ENCODE data around the gene PTPN22. TPM values are rescaled to one million over a fixed set of nuclear protein-coding genes. Genes with fewer than 3 reads are reported as not detected.

Gene PTPN22
- total RNA-seq: 1 to 10 TPM in 3 of 4 donors, under 1 TPM in 1; 0.85 to 8.8 (median 2.1) TPM

DNA sequence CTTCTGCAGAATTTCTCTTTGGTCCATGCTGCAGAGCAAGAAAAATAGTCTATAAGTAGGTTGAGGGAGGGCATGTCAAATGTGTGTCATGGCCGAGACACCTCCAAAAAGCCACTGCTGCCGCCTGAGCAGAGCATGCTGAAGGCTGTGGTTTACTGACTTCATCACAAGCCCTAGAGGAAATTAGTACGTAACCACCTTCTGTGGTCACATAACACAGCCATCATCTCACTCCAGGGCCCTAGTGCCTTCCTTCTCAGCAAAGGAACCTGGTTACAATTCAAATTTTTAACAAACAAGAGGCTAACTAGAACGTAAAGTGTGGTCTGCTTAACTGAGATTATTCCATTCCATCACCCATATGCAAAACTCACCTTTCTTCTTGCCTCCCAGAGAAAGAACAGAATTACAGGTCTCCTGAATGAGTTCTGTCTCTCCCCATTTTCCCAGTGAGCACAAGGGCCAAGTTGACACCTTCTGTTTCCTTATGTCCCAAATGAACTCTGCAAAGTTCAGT lies at the start of gene PTPN22:
TSS of gene PTPN22 (minus strand) at position 116 of the 517 bp plus-strand sequence.
- Histone ChIP-seq H3K9me3 (no peaks in the 10 kb centered on the region), H3K4me3 (no peak within 1 kb of the TSS), H3K27ac (no peak within 1 kb of the TSS), H3K36me3 (no peaks in the 10 kb centered on the region), H3K4me1 (no peaks in the 10 kb centered on the region), H3K27me3 (no peaks in the 10 kb centered on the region)
- TF ChIP-seq, protein P1, sequence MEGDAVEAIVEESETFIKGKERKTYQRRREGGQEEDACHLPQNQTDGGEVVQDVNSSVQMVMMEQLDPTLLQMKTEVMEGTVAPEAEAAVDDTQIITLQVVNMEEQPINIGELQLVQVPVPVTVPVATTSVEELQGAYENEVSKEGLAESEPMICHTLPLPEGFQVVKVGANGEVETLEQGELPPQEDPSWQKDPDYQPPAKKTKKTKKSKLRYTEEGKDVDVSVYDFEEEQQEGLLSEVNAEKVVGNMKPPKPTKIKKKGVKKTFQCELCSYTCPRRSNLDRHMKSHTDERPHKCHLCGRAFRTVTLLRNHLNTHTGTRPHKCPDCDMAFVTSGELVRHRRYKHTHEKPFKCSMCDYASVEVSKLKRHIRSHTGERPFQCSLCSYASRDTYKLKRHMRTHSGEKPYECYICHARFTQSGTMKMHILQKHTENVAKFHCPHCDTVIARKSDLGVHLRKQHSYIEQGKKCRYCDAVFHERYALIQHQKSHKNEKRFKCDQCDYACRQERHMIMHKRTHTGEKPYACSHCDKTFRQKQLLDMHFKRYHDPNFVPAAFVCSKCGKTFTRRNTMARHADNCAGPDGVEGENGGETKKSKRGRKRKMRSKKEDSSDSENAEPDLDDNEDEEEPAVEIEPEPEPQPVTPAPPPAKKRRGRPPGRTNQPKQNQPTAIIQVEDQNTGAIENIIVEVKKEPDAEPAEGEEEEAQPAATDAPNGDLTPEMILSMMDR (IDR thresholded peaks at IDR 0.05): no peak
- no peak for TF ChIP-seq POLR2A (IDR thresholded peaks at IDR 0.05)
- no peak for DNase-seq
- intact Hi-C loops (cut with DNase I; ENCODE audit: low total_unique reads): no loop called here

DNA sequence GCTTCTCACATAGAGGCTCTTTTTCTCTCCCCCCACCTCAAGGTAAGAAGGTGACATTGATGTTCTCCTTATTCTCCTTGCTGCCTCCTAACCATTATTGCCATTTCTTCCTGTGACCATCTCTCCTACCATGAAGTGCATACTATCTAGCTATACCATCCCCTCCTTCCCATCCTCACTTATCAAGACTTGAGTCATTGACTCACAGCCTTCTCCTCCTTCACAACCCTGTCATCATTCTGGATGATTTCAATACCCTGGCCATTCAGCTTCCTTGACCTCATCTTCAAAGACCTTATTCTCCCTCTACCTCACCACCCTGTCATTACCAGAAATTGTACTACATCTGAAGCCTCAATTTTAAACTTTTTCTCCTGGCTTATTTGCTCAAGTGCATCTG lies 46.7 kb upstream of the PTPN22 start:
- TF ChIP-seq, protein P1 (IDR thresholded peaks at IDR 0.05): no peak
- TF ChIP-seq POLR2A (IDR thresholded peaks at IDR 0.05): no peak
- Histone ChIP-seq H3K27ac (no peak overlapping the region), H3K4me3 (no peak overlapping the region), H3K4me1 (peaks cover 0 to under 1% of the 10 kb centered on the region in 2 donors), H3K27me3 (no peaks in the 10 kb centered on the region), H3K9me3 (no peaks in the 10 kb centered on the region), H3K36me3 (no peaks in the 10 kb centered on the region)
- DNase-seq: no peak
- intact Hi-C loops (cut with DNase I; ENCODE audit: low total_unique reads): no loop called here

DNA sequence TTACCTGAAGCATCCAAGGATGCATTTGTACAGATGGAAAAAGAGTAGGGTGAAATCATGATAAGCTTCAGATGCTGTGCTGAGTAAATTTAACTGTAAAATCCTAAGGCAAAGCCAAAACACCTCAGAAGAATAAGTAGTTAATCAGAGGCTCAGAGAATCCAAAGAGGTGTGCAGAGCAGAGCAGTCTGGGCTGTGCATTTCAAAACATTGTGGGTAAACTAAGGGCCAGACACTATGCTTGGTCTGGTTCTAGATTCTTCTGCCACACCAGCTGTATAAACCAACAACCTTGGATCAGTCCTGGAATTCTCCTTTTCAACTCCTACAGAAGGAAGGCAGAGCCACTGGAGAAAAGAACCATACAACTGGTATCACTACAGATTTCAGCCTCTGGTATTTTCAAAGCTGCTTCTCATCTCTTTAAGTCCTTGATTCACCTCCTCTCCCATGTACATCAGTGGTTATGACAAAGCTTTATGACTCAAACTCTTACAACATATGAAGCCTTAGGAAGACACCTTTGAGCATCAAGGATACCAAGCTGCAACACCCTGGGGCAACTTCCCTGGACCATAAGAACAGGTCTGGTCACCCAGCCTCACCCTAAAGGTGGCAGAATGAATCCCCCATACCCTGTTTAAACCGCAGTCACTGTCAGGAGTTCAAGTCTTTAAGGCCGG lies 46.0 kb upstream of the PTPN22 start:
- intact Hi-C loops (cut with DNase I; ENCODE audit: low total_unique reads): no loop called here

DNA sequence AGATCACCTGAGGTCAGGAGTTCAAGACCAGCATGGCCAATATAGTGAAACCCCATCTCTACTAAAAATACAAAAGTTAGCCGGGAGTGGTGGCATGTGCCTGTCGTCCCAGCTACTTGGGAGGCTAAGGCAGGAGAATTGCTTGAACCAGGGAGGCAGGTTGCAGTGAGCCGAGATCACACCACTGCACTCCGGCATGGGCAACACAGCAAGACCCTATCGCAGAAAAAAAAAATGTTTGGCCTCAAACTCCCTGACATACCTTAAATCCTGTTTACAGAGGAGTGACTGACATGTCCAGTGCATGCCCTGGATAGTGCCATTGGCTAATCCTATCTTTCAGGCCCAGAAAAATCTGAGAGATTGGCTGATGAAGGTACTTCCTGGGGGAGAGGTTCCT lies 45.5 kb upstream of the PTPN22 start:
- Histone ChIP-seq H3K4me1 (peaks cover 0 to 4% of the 10 kb centered on the region in 2 donors), H3K27ac (no peak overlapping the region), H3K27me3 (no peaks in the 10 kb centered on the region), H3K9me3 (no peaks in the 10 kb centered on the region), H3K36me3 (no peaks in the 10 kb centered on the region), H3K4me3 (no peak overlapping the region)
- intact Hi-C loops (cut with DNase I; ENCODE audit: low total_unique reads): no loop called here
- DNase-seq: no peak
- TF ChIP-seq, protein P1 (IDR thresholded peaks at IDR 0.05): no peak
- no peak for TF ChIP-seq POLR2A (IDR thresholded peaks at IDR 0.05)

More for the DNA sequence above, 46.0 kb upstream of the PTPN22 start:
- H3K27ac ChIP-seq: no peak overlapping the region
- no peaks in the 10 kb centered on the region for H3K27me3 ChIP-seq
- TF ChIP-seq POLR2A (IDR thresholded peaks at IDR 0.05): no peak
- H3K4me1 ChIP-seq: peaks cover 0 to 4% of the 10 kb centered on the region in 2 donors
- no peak overlapping the region for H3K4me3 ChIP-seq
- no peaks in the 10 kb centered on the region for H3K36me3 ChIP-seq
- DNase-seq: no peak
- no peaks in the 10 kb centered on the region for H3K9me3 ChIP-seq

DNA sequence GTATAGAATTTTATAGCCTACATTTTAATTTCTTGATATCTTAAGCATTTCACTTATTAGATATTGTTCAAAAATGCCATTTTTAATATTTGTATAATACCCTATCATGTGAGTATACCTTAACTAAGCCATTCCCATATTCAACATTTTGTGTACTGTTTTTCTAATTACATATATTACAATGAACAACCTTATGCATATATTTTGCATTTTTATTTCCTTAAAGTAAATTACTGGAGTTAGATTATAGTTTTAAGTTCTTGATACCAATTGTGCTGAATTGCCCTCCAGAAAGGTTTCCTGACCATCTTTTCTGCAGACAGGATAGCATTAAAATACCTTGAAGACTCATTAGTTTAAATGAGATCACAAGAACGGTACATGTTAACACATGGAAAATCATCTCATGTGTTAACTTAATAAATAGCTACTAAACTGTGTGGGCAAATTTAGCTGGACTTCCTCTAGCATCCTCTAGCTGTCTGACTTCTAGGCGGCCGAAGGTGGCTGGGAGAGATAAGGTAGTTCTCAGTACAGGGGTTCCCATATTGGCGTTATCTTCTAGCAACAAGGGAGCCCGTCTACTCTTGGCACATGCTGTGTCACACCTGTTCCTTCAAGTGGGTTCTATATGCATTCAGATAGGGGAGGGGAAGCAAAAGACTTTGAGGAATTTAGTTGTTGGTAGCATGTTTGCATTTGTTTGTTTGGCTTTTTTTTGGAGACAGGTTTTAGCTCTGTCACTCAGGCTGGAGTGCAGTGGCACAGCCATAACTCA lies 42.6 kb upstream of the PTPN22 start:
- TF ChIP-seq, protein P1 (IDR thresholded peaks at IDR 0.05): no peak
- no peak for TF ChIP-seq POLR2A (IDR thresholded peaks at IDR 0.05)
- no peaks in the 10 kb centered on the region for H3K27me3 ChIP-seq
- H3K9me3 ChIP-seq: no peaks in the 10 kb centered on the region
- intact Hi-C loops (cut with DNase I; ENCODE audit: low total_unique reads): no loop called here
- H3K36me3 ChIP-seq: no peaks in the 10 kb centered on the region
- H3K4me3 ChIP-seq: no peak overlapping the region
- no peak for DNase-seq
- peaks cover 0 to 4% of the 10 kb centered on the region in 2 donors for H3K4me1 ChIP-seq
- H3K27ac ChIP-seq: no peak overlapping the region

All from uterus (tissue), 4 donors.